ENCODE measurements around the gene SLC18A2.

DNA sequence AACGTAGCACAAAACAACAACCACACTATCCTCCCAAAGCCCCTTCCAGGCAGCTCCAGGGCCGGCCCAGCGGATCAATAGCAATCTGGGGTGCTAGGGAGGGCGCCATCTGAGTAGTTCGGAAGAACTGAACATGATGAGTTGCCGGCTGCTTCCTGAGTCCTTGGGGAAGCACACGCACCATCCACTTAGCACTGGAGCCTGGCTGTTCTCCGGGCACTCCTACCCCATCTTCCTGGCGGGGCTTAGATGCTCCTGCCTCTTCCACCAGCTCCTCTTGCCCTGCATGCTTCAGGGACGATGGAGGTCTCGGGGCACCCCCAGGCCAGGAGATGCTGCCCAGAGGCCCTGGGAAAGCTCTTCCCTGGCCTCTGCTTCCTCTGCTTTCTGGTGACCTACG lies 43.7 kb upstream of the SLC18A2 start, which contains the start of gene KCNK18:
- TF ChIP-seq, protein P1, sequence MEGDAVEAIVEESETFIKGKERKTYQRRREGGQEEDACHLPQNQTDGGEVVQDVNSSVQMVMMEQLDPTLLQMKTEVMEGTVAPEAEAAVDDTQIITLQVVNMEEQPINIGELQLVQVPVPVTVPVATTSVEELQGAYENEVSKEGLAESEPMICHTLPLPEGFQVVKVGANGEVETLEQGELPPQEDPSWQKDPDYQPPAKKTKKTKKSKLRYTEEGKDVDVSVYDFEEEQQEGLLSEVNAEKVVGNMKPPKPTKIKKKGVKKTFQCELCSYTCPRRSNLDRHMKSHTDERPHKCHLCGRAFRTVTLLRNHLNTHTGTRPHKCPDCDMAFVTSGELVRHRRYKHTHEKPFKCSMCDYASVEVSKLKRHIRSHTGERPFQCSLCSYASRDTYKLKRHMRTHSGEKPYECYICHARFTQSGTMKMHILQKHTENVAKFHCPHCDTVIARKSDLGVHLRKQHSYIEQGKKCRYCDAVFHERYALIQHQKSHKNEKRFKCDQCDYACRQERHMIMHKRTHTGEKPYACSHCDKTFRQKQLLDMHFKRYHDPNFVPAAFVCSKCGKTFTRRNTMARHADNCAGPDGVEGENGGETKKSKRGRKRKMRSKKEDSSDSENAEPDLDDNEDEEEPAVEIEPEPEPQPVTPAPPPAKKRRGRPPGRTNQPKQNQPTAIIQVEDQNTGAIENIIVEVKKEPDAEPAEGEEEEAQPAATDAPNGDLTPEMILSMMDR (IDR thresholded peaks at IDR 0.05; ENCODE audit: low read length), result no peak
- no peak for TF ChIP-seq EZH2 (IDR thresholded peaks at IDR 0.05; ENCODE audit: borderline replicate concordance, low read length)

Data from OCI-LY1 (cell line).